Body of pancreas (tissue), 4 donors: Measurements from ENCODE around the gene SEMA4C. TPM values are rescaled to one million over a fixed set of nuclear protein-coding genes. Genes with fewer than 3 reads are reported as not detected.
A peak's percentile ranks its signal among the peaks of the same experiment; 100 is the strongest.

Experiments
- ATAC-seq: fragments of 150-250 bp; one replicate; pipeline ENCODE4 v1.9.1; 2016
- DNase-seq, 4 donors: peaks; one replicate each; pipeline ENCODE4 v3.0.0-alpha.2; 2019
- H3K27ac ChIP-seq, 4 donors: fragments of 200-600 bp; sonication (generic); 1 replicate in 3 of 4; 2 replicates in 1 of 4; pipeline versions ENCODE4 v1.5.1 to v1.6.1; 2016 to 2019; ENCODE audit warnings: mild to moderate bottlenecking in 1 of 4, mixed read lengths in 1 of 4, moderate library complexity in 1 of 4
- H3K27me3 ChIP-seq, 2 donors: fragments of 200-600 bp; sonication (generic); one replicate each; pipeline ENCODE4 v1.6.0; 2016; ENCODE audit warnings: mild to moderate bottlenecking in 1 of 2
- H3K36me3 ChIP-seq, 2 donors: fragments of 200-600 bp; sonication (generic); replicated peaks in 1 of 2; 2 replicates each; pipeline ENCODE4 v1.5.1; 2016; ENCODE audit warnings: low read depth in 2 of 2; ENCODE audit not compliant: insufficient read depth in 1 of 2
- H3K4me1 ChIP-seq: fragments of 200-600 bp; sonication (generic); one replicate; pipeline ENCODE4 v1.6.0; 2016
- H3K4me3 ChIP-seq, 2 donors: fragments of 200-600 bp; sonication (generic); 1 replicate in 1 of 2; 2 replicates in 1 of 2; pipeline ENCODE4 v1.5.1; 2016 to 2019
- H3K9me3 ChIP-seq, 3 donors: fragments of 200-600 bp; sonication (generic); 1 replicate in 2 of 3; 2 replicates in 1 of 3; pipeline ENCODE4 v1.5.1; 2016
- POLR2A ChIP-seq, 3 donors: fragments of 450-650 bp; IDR thresholded peaks; one replicate each; pipeline ENCODE4 v1.6.1; 2016; ENCODE audit warnings: antibody characterized with exemption in 3 of 3, mild to moderate bottlenecking in 2 of 3
- WGBS, 2 donors: methylation state at CpG; one replicate each; pipeline ENCODE4 v1.1.5; 2017; 5-methylcytosine and 5-hydroxymethylcytosine counted together
- intact Hi-C: fragments of 100-400 bp; cut with DNase I; formaldehyde crosslinking; loops from one replicate; pipeline ENCODE4 v1.15.1; 2023
- total RNA-seq, 2 donors: library from RNA; depleted of rRNA; stranded (reverse); fragments of >200 nt; gene quantifications; one replicate each; pipeline ENCODE4 v1.1.0, GENCODE V29; 2016
- TF ChIP-seq, protein P1 (sequence below), 7 experiments: fragments of 450-650 bp in 4 of 7; fragments of 200-600 bp in 3 of 7; sonication (generic) in 3 of 7; IDR thresholded peaks; one replicate each; pipeline ENCODE4 v1.5.1; 2016 to 2019; ENCODE audit warnings: antibody characterized with exemption in 7 of 7

The SEMA4C gene
- total RNA-seq, 2 donors from 2014 or later: 11.2 to 13.7 TPM

DNA sequence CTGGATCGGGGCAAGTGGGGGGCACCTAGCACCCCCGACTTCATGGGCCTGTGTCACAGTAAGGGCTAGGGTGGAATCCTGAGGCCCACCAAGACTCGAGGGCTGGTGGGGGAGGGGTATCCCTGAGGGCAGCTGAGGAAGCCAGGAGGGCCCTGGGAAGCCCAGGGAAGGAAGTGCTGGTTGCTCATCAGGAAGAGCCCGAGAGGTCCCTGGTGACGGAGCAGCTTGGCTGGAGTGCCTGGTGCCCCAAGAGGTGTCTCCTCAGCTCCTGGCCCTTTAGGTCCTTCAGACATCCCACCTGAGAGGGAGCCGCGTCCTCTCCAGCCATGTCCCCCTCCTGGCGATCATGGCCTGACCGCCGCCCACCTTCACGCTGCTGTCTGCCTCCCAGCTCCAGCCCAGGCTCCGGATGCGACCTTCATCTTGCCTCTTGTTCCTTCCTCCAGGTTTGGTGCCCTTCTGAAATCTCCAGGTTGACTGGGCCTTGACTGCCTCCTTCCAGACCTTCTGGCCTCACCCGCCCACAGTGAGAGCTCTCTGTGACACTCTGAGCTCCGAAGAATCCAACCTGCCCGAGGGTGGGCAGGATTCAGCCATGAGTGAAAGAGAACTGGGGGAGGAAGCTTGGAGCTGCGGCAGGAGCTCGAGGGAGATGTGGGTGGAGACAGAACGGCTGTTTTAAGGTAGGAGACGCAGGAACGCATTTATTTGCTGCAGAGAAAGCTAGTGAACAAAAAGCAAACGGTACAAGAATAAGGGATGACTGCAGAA lies 42.7 kb upstream of the SEMA4C start:
- no peak for TF ChIP-seq POLR2A (IDR thresholded peaks at IDR 0.05)
- TF ChIP-seq, protein P1, sequence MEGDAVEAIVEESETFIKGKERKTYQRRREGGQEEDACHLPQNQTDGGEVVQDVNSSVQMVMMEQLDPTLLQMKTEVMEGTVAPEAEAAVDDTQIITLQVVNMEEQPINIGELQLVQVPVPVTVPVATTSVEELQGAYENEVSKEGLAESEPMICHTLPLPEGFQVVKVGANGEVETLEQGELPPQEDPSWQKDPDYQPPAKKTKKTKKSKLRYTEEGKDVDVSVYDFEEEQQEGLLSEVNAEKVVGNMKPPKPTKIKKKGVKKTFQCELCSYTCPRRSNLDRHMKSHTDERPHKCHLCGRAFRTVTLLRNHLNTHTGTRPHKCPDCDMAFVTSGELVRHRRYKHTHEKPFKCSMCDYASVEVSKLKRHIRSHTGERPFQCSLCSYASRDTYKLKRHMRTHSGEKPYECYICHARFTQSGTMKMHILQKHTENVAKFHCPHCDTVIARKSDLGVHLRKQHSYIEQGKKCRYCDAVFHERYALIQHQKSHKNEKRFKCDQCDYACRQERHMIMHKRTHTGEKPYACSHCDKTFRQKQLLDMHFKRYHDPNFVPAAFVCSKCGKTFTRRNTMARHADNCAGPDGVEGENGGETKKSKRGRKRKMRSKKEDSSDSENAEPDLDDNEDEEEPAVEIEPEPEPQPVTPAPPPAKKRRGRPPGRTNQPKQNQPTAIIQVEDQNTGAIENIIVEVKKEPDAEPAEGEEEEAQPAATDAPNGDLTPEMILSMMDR (IDR thresholded peaks at IDR 0.05): no peak
- Histone ChIP-seq H3K36me3 (no peaks in the 10 kb centered on the region), H3K27ac (no peak overlapping the region), H3K4me1 (peaks cover 6% of the 10 kb centered on the region), H3K27me3 (no peaks in the 10 kb centered on the region), H3K4me3 (no peak overlapping the region), H3K9me3 (no peaks in the 10 kb centered on the region)
- DNase-seq (no peak), ATAC-seq (no peak)
- intact Hi-C loops: no loop called here
- WGBS, 2 donors: 62 to 64% methylated on average over 21 to 22 of the region's 22 CpGs

DNA sequence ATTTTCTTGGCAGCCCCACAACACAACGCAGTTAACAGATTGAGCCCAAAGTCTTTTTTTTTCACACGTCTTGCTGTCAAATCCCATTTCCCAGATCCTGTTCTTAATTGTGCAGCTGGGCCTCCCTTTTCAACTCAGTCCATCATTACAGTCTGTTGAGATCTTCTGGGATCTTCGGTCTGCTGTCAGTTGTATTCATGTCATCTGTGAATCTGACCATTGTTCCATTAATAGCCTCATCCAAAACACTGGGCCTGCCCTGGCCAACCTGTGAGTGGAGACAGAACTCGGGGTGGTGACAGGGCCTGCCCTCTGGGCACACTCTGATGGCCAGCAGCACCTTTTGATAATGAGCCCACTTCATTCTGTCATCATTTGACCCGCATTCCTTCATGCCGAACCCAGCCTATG lies 39.7 kb upstream of the SEMA4C start:
- Histone ChIP-seq H3K9me3 (no peaks in the 10 kb centered on the region), H3K27ac (no peak overlapping the region), H3K4me3 (no peak overlapping the region), H3K36me3 (no peaks in the 10 kb centered on the region), H3K4me1 (peaks cover 19% of the 10 kb centered on the region), H3K27me3 (no peaks in the 10 kb centered on the region)
- DNase-seq (no peak), ATAC-seq (no peak)
- TF ChIP-seq, protein P1 (IDR thresholded peaks at IDR 0.05): no peak
- TF ChIP-seq POLR2A (IDR thresholded peaks at IDR 0.05): no peak
- 73 to 82% methylated on average over 6 of the region's 6 CpGs for WGBS, 2 donors
- intact Hi-C loops: no loop called here

DNA sequence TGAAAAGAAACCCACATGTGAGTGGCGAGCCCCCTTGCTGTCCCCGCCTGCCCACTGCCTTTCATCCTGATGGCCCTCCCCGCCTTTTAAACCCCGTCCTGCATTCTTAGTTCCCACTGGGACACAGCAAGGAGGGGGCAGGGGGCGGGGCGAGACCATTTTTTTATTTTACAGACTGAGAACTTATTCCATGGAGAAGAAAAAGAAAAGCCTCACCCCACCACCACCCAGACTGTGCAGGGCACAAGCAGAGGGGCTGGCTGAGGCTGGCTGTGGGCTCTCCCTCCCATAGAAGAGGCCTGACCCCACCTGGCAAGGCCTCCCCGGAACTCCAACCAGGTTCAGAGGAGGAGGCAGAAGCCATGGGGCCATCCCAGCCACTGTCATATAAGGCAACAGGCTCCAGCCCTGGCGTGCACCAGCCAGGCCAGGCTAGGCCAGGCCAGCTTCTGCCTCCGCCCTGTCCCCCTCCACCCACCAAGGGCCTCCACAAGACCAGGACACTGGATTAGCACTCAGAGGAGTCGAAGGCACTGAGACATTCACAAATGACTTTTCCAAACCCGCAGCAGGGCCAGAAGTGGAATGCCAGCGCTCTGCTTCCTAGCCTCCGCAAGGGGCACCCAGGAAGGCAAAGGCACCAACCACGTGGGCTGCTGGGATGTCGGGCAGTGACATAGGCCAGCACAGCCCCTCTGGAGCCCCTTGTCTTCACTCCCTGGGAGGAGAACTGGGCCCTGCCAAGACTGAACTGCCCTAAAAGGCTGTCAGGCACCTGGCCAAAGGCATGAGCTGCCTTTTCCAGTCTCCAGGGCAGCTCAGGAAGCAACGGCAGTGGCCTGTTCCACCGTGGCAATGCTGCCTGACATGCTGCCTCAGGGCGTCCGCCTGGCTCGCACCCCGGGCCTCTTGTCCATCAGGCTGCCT lies 37.5 kb upstream of the SEMA4C start:
- Histone ChIP-seq H3K4me3 (no peak overlapping the region), H3K27ac (peak overlapping the region; percentile 42 to 76 (median 58)), H3K36me3 (no peaks in the 10 kb centered on the region), H3K27me3 (no peaks in the 10 kb centered on the region), H3K4me1 (peaks cover 19% of the 10 kb centered on the region), H3K9me3 (no peaks in the 10 kb centered on the region)
- ATAC-seq: peak; percentile 85
- peak in 2 of 3 donors; percentile 35 to 49 for TF ChIP-seq POLR2A (IDR thresholded peaks at IDR 0.05)
- TF ChIP-seq, protein P1 (IDR thresholded peaks at IDR 0.05): peak in 1 of 7 experiments; percentile 11
- 69 to 84% methylated on average over 7 to 21 of the region's 21 CpGs for WGBS, 2 donors
- intact Hi-C loops: no loop called here
- peak; percentile 41 to 69 (median 63) for DNase-seq

DNA sequence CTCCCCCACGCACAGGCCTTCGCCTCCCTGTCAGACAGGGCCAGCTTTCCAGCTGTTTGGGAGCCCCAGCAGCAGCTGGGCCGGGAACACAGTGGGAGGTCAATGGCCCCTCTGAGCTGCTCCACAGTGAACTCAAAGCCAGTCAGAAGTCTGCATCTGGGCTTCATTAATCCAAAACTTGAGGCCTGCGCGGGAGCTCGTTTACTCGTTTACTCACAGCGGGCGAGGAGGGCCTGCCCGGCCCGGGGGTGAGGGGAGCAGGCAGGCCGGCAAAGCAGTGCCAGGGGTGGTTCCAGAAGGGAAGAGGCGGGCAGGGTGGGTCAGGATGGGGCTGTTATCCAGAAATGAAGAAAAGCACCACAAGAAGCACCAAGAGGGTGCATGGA lies 36.8 kb upstream of the SEMA4C start:
- Histone ChIP-seq H3K36me3 (no peaks in the 10 kb centered on the region), H3K4me3 (no peak overlapping the region), H3K4me1 (peaks cover 19% of the 10 kb centered on the region), H3K9me3 (no peaks in the 10 kb centered on the region), H3K27me3 (no peaks in the 10 kb centered on the region), H3K27ac (peak overlapping the region in 3 of 4 donors; percentile 58 to 76 (median 58))
- no peak for DNase-seq
- intact Hi-C loops: no loop called here
- TF ChIP-seq POLR2A (IDR thresholded peaks at IDR 0.05): no peak
- TF ChIP-seq, protein P1 (IDR thresholded peaks at IDR 0.05): no peak
- no peak for ATAC-seq
- WGBS, 2 donors: 64 to 92% methylated on average over 5 to 13 of the region's 13 CpGs
